ENCODE results near the gene ZNF737.
"Not testable (repeated sequence)": the region's sequence is repeated elsewhere in the genome, so short reads cannot be mapped to it uniquely, and the experiment has no call there.

ZNF737 gene

GRCh38 chr19:20565321-20566018 is at the start of gene ZNF737:
Gene ZNF737, minus strand, starts transcription at chr19:20565781. Its CDS starts 141 bp downstream, at chr19:20565640.
- peak; percentile 98 for DNase-seq

GRCh38 chr19:20614971-20615370 is 49.4 kb upstream of the ZNF737 start:
- not testable (repeated sequence) for DNase-seq

- no peak for DNase-seq
These were observed 47.2 kb upstream of the ZNF737 start for GRCh38 chr19:20612711-20613316.

- no peak for DNase-seq
These were observed 46.3 kb upstream of the ZNF737 start for GRCh38 chr19:20611866-20612265.

DNA sequence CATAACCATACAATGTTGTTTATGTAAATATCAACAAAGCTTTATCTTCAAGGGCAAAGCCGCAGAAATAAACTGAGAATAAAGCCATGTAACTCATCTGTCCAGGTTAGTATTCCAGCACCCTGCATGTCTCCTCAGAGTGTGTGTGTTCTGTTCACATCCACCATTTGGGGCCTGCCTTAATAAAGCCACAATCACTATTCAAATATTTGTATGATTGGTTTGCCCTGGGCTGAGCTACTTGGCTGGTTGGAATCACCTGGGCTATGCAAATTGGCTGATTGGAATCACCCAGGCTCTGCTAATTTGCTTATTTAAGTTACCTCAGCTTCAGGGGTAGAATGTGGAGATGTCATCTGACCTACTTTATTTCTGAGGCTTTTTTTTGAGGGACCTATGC is 42.4 kb upstream of the ZNF737 start:
- no peak for DNase-seq

DNA sequence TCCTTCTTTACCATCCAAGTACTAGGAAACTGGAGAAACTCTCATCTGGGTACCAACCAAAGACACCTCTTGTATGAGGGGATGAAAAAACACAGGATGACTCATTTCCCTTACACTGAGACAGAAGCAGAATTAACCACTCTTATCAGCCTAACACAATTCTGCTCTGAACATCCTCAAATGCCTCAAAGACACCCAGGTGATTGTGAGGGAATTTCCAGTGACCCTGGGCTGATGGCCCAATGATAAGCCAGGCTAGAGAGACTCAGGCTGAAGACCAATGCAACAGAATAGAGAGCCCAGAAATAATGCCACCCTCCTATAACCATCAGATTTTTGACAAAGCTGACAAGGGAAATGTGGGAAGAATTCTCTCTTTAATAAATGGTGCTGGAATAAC is 7.0 kb downstream of the ZNF737 start:
- no peak for DNase-seq

GRCh38 chr19:20558011-20558410 is 7.6 kb downstream of the ZNF737 start:
- DNase-seq: no peak

- not testable (repeated sequence) for DNase-seq
These were observed 20.8 kb downstream of the ZNF737 start for GRCh38 chr19:20544667-20545333.

DNA sequence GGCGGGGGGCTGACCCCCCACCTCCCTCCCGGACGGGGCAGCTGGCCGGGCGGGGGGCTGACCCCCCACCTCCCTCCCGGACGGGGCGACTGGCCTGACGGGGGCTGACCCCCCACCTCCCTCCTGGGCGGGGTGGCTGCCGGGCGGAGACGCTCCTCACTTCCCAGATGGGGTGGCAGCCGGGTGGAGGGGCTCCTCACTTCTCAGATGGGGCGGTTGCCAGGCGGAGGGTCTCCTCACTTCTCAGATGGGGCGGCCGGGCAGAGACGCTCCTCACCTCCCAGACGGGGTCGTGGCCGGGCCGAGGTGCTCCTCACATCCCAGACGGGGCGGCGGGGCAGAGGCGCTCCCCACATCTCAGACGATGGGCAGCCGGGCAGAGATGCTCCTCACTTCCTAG is 35.3 kb downstream of the ZNF737 start:
- DNase-seq: not testable (repeated sequence)

DNA sequence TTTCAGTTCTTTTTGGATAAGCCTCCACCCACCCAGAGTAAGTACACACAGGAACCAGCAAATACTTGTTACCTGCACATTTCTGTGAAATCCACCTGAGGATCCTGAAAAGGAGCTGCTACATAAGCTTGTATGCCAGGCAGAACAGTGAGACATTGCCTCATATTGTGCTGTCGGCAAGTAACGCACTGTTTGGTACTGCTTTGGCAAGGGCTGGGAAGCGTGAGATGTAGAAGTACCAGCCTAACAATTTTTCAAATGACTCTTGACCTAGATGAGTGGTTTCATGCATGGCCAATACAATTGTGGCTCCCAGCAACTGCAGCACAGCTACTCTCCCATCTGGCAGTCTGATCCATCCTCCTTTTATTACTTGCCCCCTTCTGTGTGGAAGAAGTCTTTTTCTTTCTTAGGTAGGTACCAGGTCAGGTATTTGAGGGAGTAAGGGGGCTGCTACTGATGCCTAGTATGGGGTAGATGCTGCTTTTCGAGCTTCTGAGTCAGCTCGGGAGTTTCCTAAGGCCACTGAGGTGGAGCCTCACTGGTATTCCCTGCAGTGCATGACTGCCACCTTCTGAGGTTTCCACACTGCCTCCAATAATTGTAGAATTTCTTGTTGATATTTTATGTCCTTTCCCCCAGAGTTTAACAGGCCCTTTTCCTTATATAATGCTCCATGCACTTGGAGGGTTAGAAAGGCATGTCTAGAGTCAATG is 52.2 kb downstream of the ZNF737 start:
- DNase-seq: no peak

- no peak for DNase-seq
These were observed 62.1 kb downstream of the ZNF737 start for GRCh38 chr19:20503476-20503875.
